HFFc6 (cell line): ENCODE measurements around the gene CMIP. TPM values are rescaled to one million over a fixed set of nuclear protein-coding genes. Genes with fewer than 3 reads are reported as not detected.

Source experiments
- DNase-seq: peaks from one replicate; pipeline ENCODE4 v3.0.0-alpha.2; 2018
- H3K27ac Mint-ChIP-seq: 2 replicates; pipeline ENCODE4 v1.8.0; 2020; ENCODE audit warnings: mild to moderate bottlenecking, mixed read lengths
- H3K27me3 Mint-ChIP-seq: 2 replicates; pipeline ENCODE4 v1.8.0; 2021; ENCODE audit warnings: mild to moderate bottlenecking, moderate library complexity, mixed read lengths; ENCODE audit not compliant: insufficient read depth
- H3K36me3 Mint-ChIP-seq: 2 replicates; pipeline ENCODE4 v1.8.0; 2021; ENCODE audit warnings: low read depth, mixed read lengths
- H3K4me1 Mint-ChIP-seq: 2 replicates; pipeline ENCODE4 v1.8.0; 2020; ENCODE audit warnings: low read depth, mixed read lengths
- H3K4me3 Mint-ChIP-seq: 2 replicates; pipeline ENCODE4 v1.8.0; 2020; ENCODE audit warnings: mild to moderate bottlenecking, moderate library complexity, mixed read lengths
- H3K9me3 Mint-ChIP-seq: 2 replicates; pipeline ENCODE4 v1.8.0; 2020; ENCODE audit warnings: mild to moderate bottlenecking, mixed read lengths
- CTCF ChIP-seq: fragments of 200-600 bp; sonication (generic); IDR thresholded peaks from 2 replicates; pipeline ENCODE4 v1.5.0; 2021; ENCODE audit warnings: antibody characterized with exemption, mild to moderate bottlenecking
- total RNA-seq, 6 experiments: library from RNA; stranded (reverse); fragmentation: NEBNext Ultra II Directional; extraction: Animal tissue kit (Norgen Biotek cat#: 25700); gene quantifications; 2 replicates in 1 of 6; 3 replicates in 5 of 6; pipeline ENCODE4 v1.2.3, GENCODE V29; 2021

The CMIP gene
- total RNA-seq, 6 experiments from 2014 or later: 35.9 to 48.0 (median 43.5) TPM

GRCh38 chr16:81458149-81458669 lies 13.6 kb downstream of the CMIP start:
- Mint-ChIP-seq H3K27me3 (peaks cover 2% of the 10 kb centered on the region; the same call in 1 of the 2 replicates), H3K9me3 (no peaks in the 10 kb centered on the region), H3K4me1 (peaks cover 36% of the 10 kb centered on the region), H3K27ac (peak overlapping the region; percentile 68), H3K36me3 (peaks cover 24% of the 10 kb centered on the region), H3K4me3 (0 out of 2 replicates have a peak overlapping the region, but pooled peaks have one; percentile 7)
- DNase-seq: no peak
- TF ChIP-seq CTCF: no peak

GRCh38 chr16:81458827-81459598 lies 14.4 kb downstream of the CMIP start:
- TF ChIP-seq CTCF: no peak
- Mint-ChIP-seq H3K4me3 (no peak overlapping the region), H3K27me3 (peaks cover 2% of the 10 kb centered on the region; the same call in 1 of the 2 replicates), H3K36me3 (peaks cover 24% of the 10 kb centered on the region), H3K4me1 (peaks cover 36% of the 10 kb centered on the region), H3K27ac (no peak overlapping the region; the same call in 1 of the 2 replicates), H3K9me3 (no peaks in the 10 kb centered on the region)
- DNase-seq: no peak

- Mint-ChIP-seq H3K27ac (no peak overlapping the region), H3K9me3 (no peaks in the 10 kb centered on the region), H3K4me1 (peaks cover 36% of the 10 kb centered on the region), H3K4me3 (no peak overlapping the region), H3K36me3 (peaks cover 24% of the 10 kb centered on the region), H3K27me3 (peaks cover 2% of the 10 kb centered on the region; the same call in 1 of the 2 replicates)
- TF ChIP-seq CTCF: no peak
- no peak for DNase-seq
These were observed 15.5 kb downstream of the CMIP start for GRCh38 chr16:81460075-81460474.

- H3K9me3 Mint-ChIP-seq: no peaks in the 10 kb centered on the region
- H3K36me3 Mint-ChIP-seq: peaks cover 24% of the 10 kb centered on the region
- no peak for DNase-seq
- H3K4me3 Mint-ChIP-seq: no peak overlapping the region
- H3K27me3 Mint-ChIP-seq: peaks cover 2% of the 10 kb centered on the region; the same call in 1 of the 2 replicates
- peaks cover 39% of the 10 kb centered on the region for H3K4me1 Mint-ChIP-seq
- TF ChIP-seq CTCF: no peak
- no peak overlapping the region for H3K27ac Mint-ChIP-seq
These were observed 16.6 kb downstream of the CMIP start for GRCh38 chr16:81461243-81461642.

- Mint-ChIP-seq H3K27ac (no peak overlapping the region), H3K27me3 (peaks cover 2% of the 10 kb centered on the region; the same call in 1 of the 2 replicates), H3K9me3 (no peaks in the 10 kb centered on the region), H3K4me1 (peaks cover 44% of the 10 kb centered on the region), H3K4me3 (no peak overlapping the region), H3K36me3 (peaks cover 24% of the 10 kb centered on the region)
- DNase-seq: no peak
- no peak for TF ChIP-seq CTCF
These were observed 17.2 kb downstream of the CMIP start for GRCh38 chr16:81461766-81462165.
